Smooth muscle cell (in vitro differentiated cells): ENCODE results near the gene CSMD2. TPM values are rescaled to one million over a fixed set of nuclear protein-coding genes. Genes with fewer than 3 reads are reported as not detected.

ENCODE experiments used
- DNase-seq: peaks from one replicate; lab custom pipeline; 2025; ENCODE audit not compliant: unreplicated experiment; lab: John Stamatoyannopoulos, UW
- H2AFZ ChIP-seq: fragments of 200-600 bp; sonication (generic); 2 replicates; pipeline ENCODE4 v1.6.0; 2016; ENCODE audit warnings: antibody characterized with exemption, low read depth, mild to moderate bottlenecking
- H3F3A ChIP-seq: fragments of 200-600 bp; sonication (generic); 2 replicates; pipeline ENCODE4 v1.6.0; 2017; ENCODE audit warnings: antibody characterized with exemption, low read depth
- H3K27ac ChIP-seq: fragments of 200-600 bp; sonication (generic); 2 replicates; pipeline ENCODE4 v1.5.1; 2016; ENCODE audit warnings: low read depth, mild to moderate bottlenecking
- H3K27me3 ChIP-seq: fragments of 200-600 bp; sonication (generic); 2 replicates; pipeline ENCODE4 v1.6.1; 2016; ENCODE audit warnings: low read depth, mild to moderate bottlenecking
- H3K36me3 ChIP-seq: fragments of 200-600 bp; sonication (generic); 2 replicates; pipeline ENCODE4 v1.5.1; 2016; ENCODE audit warnings: low read depth
- H3K4me1 ChIP-seq: fragments of 200-600 bp; sonication (generic); 2 replicates; pipeline ENCODE4 v1.5.1; 2016; ENCODE audit warnings: low read depth
- H3K4me2 ChIP-seq: fragments of 200-600 bp; sonication (generic); 2 replicates; pipeline ENCODE4 v1.6.0; 2016; ENCODE audit warnings: mild to moderate bottlenecking
- H3K4me3 ChIP-seq: fragments of 200-600 bp; sonication (generic); 2 replicates; pipeline ENCODE4 v1.5.1; 2016; ENCODE audit warnings: mild to moderate bottlenecking
- H3K79me2 ChIP-seq: fragments of 200-600 bp; sonication (generic); 2 replicates; pipeline ENCODE4 v1.6.0; 2016; ENCODE audit warnings: low read depth, mild to moderate bottlenecking
- H3K9ac ChIP-seq: fragments of 200-600 bp; sonication (generic); 2 replicates; pipeline ENCODE4 v1.6.0; 2016; ENCODE audit warnings: low read depth
- H3K9me3 ChIP-seq: fragments of 200-600 bp; sonication (generic); replicated peaks from 2 replicates; pipeline ENCODE4 v1.5.1; 2016; ENCODE audit warnings: low read depth
- H4K20me1 ChIP-seq: fragments of 200-600 bp; sonication (generic); 2 replicates; pipeline ENCODE4 v1.6.0; 2016; ENCODE audit warnings: low read depth
- CTCF ChIP-seq: fragments of 200-600 bp; sonication (generic); IDR thresholded peaks from 2 replicates; pipeline ENCODE4 v1.5.1; 2017; ENCODE audit warnings: borderline replicate concordance, mild to moderate bottlenecking, antibody characterized with exemption; ENCODE audit not compliant: insufficient read depth, poor library complexity, severe bottlenecking
- WGBS: methylation state at CpG from one replicate; pipeline ENCODE4 v1.1.7; 2016; ENCODE audit warnings: low lambda C conversion rate; 5-methylcytosine and 5-hydroxymethylcytosine counted together
- polyA plus RNA-seq: library from polyadenylated mRNA; unstranded; fragments of >200 nt; fragmentation: Nextera tagmentation; extraction: Ambion mirVana; gene quantifications from 2 replicates; pipeline ENCODE4 v1.2.1, GENCODE V29; 2016
- total RNA-seq: library from RNA; depleted of rRNA; stranded (reverse); fragments of >200 nt; gene quantifications from 2 replicates; pipeline ENCODE4 v1.2.3, GENCODE V29; 2014

CSMD2 gene
- total and polyA plus RNA-seq, 2 experiments from 2014 or later = 0.65 to 1.8 TPM

- H3F3A ChIP-seq = no peaks in the 10 kb centered on the region
- peaks cover 6% of the 10 kb centered on the region for H3K4me1 ChIP-seq
- no peak overlapping the region for H3K9ac ChIP-seq
- no peaks in the 10 kb centered on the region for H3K36me3 ChIP-seq
- H3K27me3 ChIP-seq = no peaks in the 10 kb centered on the region
- no peak overlapping the region for H3K27ac ChIP-seq
- WGBS = 70% methylated on average over 4 of the region's 4 CpGs
- TF ChIP-seq CTCF = no peak
- no peak overlapping the region for H3K4me2 ChIP-seq
- no peak overlapping the region for H3K4me3 ChIP-seq
- peaks cover 6% of the 10 kb centered on the region for H3K79me2 ChIP-seq
- no peak overlapping the region for H2AFZ ChIP-seq
- DNase-seq = no peak
- H3K9me3 ChIP-seq = no peaks in the 10 kb centered on the region
- H4K20me1 ChIP-seq = no peaks in the 10 kb centered on the region
Measured at GRCh38 chr1:33468531-33468930, 696.5 kb downstream of the CSMD2 start.

GRCh38 chr1:33468011-33468410 lies 697.0 kb downstream of the CSMD2 start:
- WGBS = 98% methylated on average over 4 of the region's 4 CpGs
- H3K27me3 ChIP-seq = no peaks in the 10 kb centered on the region
- H3K9ac ChIP-seq = no peak overlapping the region
- no peaks in the 10 kb centered on the region for H3F3A ChIP-seq
- DNase-seq = no peak
- H3K27ac ChIP-seq = no peak overlapping the region
- H3K79me2 ChIP-seq = peaks cover 2% of the 10 kb centered on the region
- H3K4me1 ChIP-seq = peaks cover under 1% of the 10 kb centered on the region
- H4K20me1 ChIP-seq = no peaks in the 10 kb centered on the region
- H3K4me3 ChIP-seq = no peak overlapping the region
- no peak for TF ChIP-seq CTCF
- H2AFZ ChIP-seq = no peak overlapping the region
- H3K36me3 ChIP-seq = no peaks in the 10 kb centered on the region
- no peak overlapping the region for H3K4me2 ChIP-seq
- H3K9me3 ChIP-seq = no peaks in the 10 kb centered on the region

- Histone ChIP-seq H4K20me1 (no peaks in the 10 kb centered on the region), H3K4me2 (no peak overlapping the region), H3K9me3 (no peaks in the 10 kb centered on the region), H2AFZ (no peak overlapping the region), H3K9ac (no peak overlapping the region), H3K27me3 (no peaks in the 10 kb centered on the region), H3K36me3 (no peaks in the 10 kb centered on the region), H3K4me1 (no peaks in the 10 kb centered on the region), H3K27ac (no peak overlapping the region), H3F3A (no peaks in the 10 kb centered on the region), H3K79me2 (no peaks in the 10 kb centered on the region), H3K4me3 (no peak overlapping the region)
- TF ChIP-seq CTCF = no peak
- no peak for DNase-seq
- WGBS = 96% methylated on average over 6 of the region's 6 CpGs
Measured at GRCh38 chr1:33466159-33466558, 698.9 kb downstream of the CSMD2 start.

- no peaks in the 10 kb centered on the region for H4K20me1 ChIP-seq
- no peaks in the 10 kb centered on the region for H3K79me2 ChIP-seq
- H3K4me3 ChIP-seq = no peak overlapping the region
- no peaks in the 10 kb centered on the region for H3K9me3 ChIP-seq
- no peak overlapping the region for H3K4me2 ChIP-seq
- H3K9ac ChIP-seq = no peak overlapping the region
- H3K27me3 ChIP-seq = no peaks in the 10 kb centered on the region
- H3F3A ChIP-seq = no peaks in the 10 kb centered on the region
- H2AFZ ChIP-seq = no peak overlapping the region
- DNase-seq = no peak
- no peak for TF ChIP-seq CTCF
- 92% methylated on average over 2 of the region's 2 CpGs for WGBS
- no peaks in the 10 kb centered on the region for H3K4me1 ChIP-seq
- no peak overlapping the region for H3K27ac ChIP-seq
- H3K36me3 ChIP-seq = no peaks in the 10 kb centered on the region
Measured at GRCh38 chr1:33465316-33465715, 699.7 kb downstream of the CSMD2 start.
